Midbrain (tissue), 1 donor: ENCODE results near the gene ZNF529.
"Not testable (repeated sequence)": the region's sequence is repeated elsewhere in the genome, so short reads cannot be mapped to it uniquely, and the experiment has no call there.

Experiments
- DNase-seq: peaks from one replicate; lab custom pipeline; 2025; lab: John Stamatoyannopoulos, UW

Gene ZNF529

GRCh38 chr19:36573020-36573894, at the start of gene ZNF529:
Gene ZNF529, minus strand, starts transcription at chr19:36573292. Its CDS starts 946 bp downstream, at chr19:36572346.
- DNase-seq, result peak; percentile 92

- peak; percentile 14 for DNase-seq
Measured at GRCh38 chr19:36605877-36606478, 32.9 kb upstream of the ZNF529 start.

- DNase-seq, result peak; percentile 75
Measured at GRCh38 chr19:36605101-36605876, 32.2 kb upstream of the ZNF529 start, which contains the start of gene ZNF382. Gene ZNF382, plus strand, starts transcription at chr19:36605313. Its CDS starts 4,602 bp downstream, at chr19:36609915.

GRCh38 chr19:36604656-36605100, 31.6 kb upstream of the ZNF529 start:
- peak; percentile 55 for DNase-seq

GRCh38 chr19:36602681-36603080, 29.6 kb upstream of the ZNF529 start:
- DNase-seq, result not testable (repeated sequence)

- DNase-seq, result no peak
Measured at GRCh38 chr19:36579255-36579654, 6.2 kb upstream of the ZNF529 start.

- no peak for DNase-seq
Measured at GRCh38 chr19:36577271-36577996, 4.3 kb upstream of the ZNF529 start.

GRCh38 chr19:36574741-36575140, 1.6 kb upstream of the ZNF529 start:
- DNase-seq, result no peak

GRCh38 chr19:36573895-36574720, 1.0 kb upstream of the ZNF529 start:
- no peak for DNase-seq

GRCh38 chr19:36572593-36573019, 486 bp downstream of the ZNF529 start:
- DNase-seq, result no peak

GRCh38 chr19:36564391-36564790, 8.7 kb downstream of the ZNF529 start:
- DNase-seq, result no peak

GRCh38 chr19:36547001-36547732, 25.9 kb downstream of the ZNF529 start:
- no peak for DNase-seq

- no peak for DNase-seq
Measured at GRCh38 chr19:36528921-36529518, 44.1 kb downstream of the ZNF529 start.

GRCh38 chr19:36528194-36528920, 44.7 kb downstream of the ZNF529 start, which contains the start of gene ZNF260:
Gene ZNF260, minus strand, starts transcription at chr19:36528271. Its CDS starts 13,033 bp downstream, at chr19:36515238.
- DNase-seq, result peak; percentile 99

- no peak for DNase-seq
Measured at GRCh38 chr19:36527873-36528193, 45.3 kb downstream of the ZNF529 start.

- DNase-seq, result no peak
Measured at GRCh38 chr19:36527341-36527740, 45.8 kb downstream of the ZNF529 start.

- no peak for DNase-seq
Measured at GRCh38 chr19:36526581-36526980, 46.5 kb downstream of the ZNF529 start.

GRCh38 chr19:36524617-36525016, 48.5 kb downstream of the ZNF529 start:
- DNase-seq, result no peak
